GM12801 (cell line): ENCODE measurements around the gene PDZRN4.

Experiments used
- CTCF ChIP-seq: IDR thresholded peaks from one replicate; pipeline ENCODE4 v1.5.1; 2011; ENCODE audit warnings: control low read depth; ENCODE audit not compliant: insufficient read length; ENCODE audit errors: extremely low read depth

Gene PDZRN4

GRCh38 chr12:41443690-41444089 lies 255.6 kb downstream of the PDZRN4 start:
- no peak for TF ChIP-seq CTCF

GRCh38 chr12:41452838-41453407 lies 264.8 kb downstream of the PDZRN4 start:
- TF ChIP-seq CTCF: no peak

DNA sequence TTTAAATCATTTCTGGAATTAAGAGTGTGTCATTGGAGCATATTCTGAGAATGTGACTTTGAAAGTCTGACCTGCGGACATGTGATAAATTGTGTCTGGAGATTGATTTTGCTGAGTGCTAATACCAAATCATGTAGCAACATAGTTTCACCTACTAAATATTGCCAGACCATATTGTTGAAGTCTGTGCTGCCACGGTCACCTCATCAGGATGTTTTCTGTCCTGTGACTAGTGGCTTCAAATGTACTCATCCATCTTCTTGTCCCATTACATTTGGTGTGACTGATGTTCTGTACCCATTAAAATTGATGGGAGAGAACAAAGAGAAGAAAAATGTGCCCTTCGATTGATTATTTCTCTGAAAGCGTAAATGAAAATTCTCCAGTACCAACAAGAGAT lies 265.3 kb downstream of the PDZRN4 start:
- no peak for TF ChIP-seq CTCF

DNA sequence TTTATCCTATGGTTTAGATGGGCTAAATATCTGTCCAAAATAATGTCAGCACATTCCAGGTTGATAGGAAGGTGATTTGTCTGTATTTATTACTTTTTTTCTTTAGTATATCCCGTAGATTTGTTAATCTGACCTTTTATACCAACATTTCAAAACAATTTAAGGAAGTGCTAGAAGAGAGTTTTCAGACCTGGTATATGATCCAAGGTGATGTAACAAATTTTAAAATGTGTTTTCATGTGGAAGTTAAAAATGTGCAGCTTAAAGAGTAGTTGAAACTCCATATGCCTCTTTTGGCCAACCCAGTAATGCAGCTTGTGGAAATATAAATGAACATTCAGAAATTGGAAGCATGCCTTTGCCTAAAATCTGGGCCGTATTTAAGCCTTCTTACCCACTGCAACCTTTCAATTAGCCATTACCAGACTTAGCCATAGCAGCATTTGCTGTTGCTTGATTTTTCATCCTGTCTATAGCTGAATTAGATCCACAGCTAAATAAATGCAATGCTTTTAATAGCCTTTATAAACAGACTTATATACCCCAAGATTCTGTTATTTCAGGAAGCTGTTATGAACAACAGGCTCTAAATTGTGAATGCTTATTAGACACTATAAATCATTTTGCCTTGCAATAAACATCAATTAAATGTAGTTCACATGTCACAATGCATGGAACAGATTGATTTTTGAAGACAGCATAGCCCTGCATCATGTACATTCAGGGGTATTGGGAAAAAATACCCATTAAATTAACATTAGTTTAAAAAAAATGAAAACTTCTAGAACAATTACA lies 271.2 kb downstream of the PDZRN4 start:
- TF ChIP-seq CTCF: no peak

DNA sequence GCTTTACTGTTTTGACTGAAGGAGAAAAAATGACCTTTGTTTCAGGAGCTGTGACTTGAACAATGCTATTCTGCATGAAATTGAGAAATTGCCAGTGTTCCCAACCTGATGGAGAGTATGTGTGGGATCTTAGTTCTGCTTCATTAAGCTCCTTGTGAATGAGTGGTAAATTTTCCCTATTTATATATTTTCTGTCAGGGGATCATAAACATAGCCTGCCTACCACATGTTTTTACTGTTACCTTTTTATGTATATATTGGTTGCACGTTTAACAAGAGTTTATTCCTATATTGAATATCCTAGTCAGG lies 271.7 kb downstream of the PDZRN4 start:
- TF ChIP-seq CTCF: no peak

DNA sequence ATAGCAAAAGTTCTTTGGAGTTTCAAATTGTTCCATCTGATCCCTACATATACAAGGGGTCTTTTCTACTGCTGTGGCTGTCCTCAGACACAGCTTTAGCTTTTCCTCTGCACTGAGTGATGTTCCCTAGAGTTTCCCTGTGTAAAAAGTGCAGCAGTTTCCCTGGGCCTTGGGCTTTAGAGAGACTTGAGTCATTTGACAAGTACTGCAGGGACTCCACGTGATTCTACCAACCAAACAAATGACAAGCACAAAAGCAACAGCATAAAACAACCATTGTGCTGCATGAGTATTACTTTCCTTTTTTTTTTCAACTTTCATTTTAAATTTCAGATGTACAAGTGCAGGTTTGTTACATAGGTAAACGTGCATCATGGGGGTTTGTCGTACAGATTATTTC lies 272.8 kb downstream of the PDZRN4 start:
- TF ChIP-seq CTCF: no peak

DNA sequence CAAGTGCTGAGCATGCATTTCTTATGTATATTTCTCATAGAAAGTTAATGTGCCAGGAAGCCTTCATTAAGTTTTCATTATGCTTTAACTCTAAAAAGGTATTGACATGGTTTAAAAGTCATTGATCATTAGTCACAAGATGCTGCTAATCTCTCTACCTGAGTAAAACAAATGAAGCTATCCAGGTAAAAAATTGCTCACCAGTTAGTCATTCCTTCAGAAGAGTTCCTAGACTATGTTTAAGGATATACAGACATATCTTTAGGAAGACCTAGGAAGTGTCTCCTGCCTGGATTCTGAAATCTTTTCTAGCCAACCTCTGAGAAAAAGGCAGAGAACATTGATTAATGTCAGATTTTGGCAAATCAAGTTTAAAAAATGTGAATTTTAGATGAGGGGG lies 274.2 kb downstream of the PDZRN4 start:
- TF ChIP-seq CTCF: no peak

- TF ChIP-seq CTCF: no peak
These were observed 277.4 kb downstream of the PDZRN4 start for GRCh38 chr12:41465526-41465925.
